PC-3 (cell line): ENCODE measurements around the gene HECTD1. TPM values are rescaled to one million over a fixed set of nuclear protein-coding genes. Genes with fewer than 3 reads are reported as not detected.

Experiments used
- ATAC-seq: fragments of 200-7000 bp; cut with Tn5 transposase; 2 replicates; pipeline ENCODE4 v1.9.1; 2020; ENCODE audit warnings: mild to moderate bottlenecking, moderate library complexity
- BruUV-seq: library from RNA; stranded (reverse); fragments of 400-500 nt; replicated peaks from 2 replicates; lab custom pipeline; 2021; lab: Mats Ljungman, UMichigan
- CTCF ChIA-PET: fragments of 300-600 bp; sonication (Branson Sonifier 250); formaldehyde crosslinking; loops from one replicate; lab custom pipeline; 2022; ENCODE audit warnings: antibody characterized with exemption; lab: Charles Lee
- POLR2A ChIA-PET: fragments of 300-600 bp; sonication (Branson Sonifier 250); formaldehyde crosslinking; loops from one replicate; lab custom pipeline; 2022; ENCODE audit warnings: antibody characterized with exemption; ENCODE audit not compliant: unreplicated experiment; lab: Charles Lee
- DNase-seq: peaks from one replicate; pipeline ENCODE4 v3.0.0-alpha.2; 2015
- H2AFZ ChIP-seq: fragments of 300-600 bp; sonication (generic); 2 replicates; pipeline ENCODE4 v1.6.0; 2016; ENCODE audit warnings: antibody characterized with exemption, low read length
- H3F3A ChIP-seq: fragments of 300-600 bp; sonication (generic); one replicate; pipeline ENCODE4 v1.6.0; 2017; ENCODE audit warnings: antibody characterized with exemption, low read length, control low read depth, mild to moderate bottlenecking; ENCODE audit not compliant: unreplicated experiment
- H3K27ac ChIP-seq: fragments of 300-600 bp; sonication (generic); 2 replicates; pipeline ENCODE4 v1.5.1; 2016; ENCODE audit warnings: mild to moderate bottlenecking, low read length
- H3K27me3 ChIP-seq: fragments of 300-600 bp; sonication (generic); 2 replicates; pipeline ENCODE4 v1.6.1; 2016; ENCODE audit warnings: low read length, mixed read lengths
- H3K36me3 ChIP-seq: fragments of 300-600 bp; sonication (generic); 2 replicates; pipeline ENCODE4 v1.6.1; 2016; ENCODE audit warnings: low read depth, mixed run types, low read length, mixed read lengths
- H3K4me1 ChIP-seq: fragments of 300-600 bp; sonication (generic); 2 replicates; pipeline ENCODE4 v1.5.1; 2016; ENCODE audit warnings: low read length; ENCODE audit not compliant: insufficient read depth
- H3K4me2 ChIP-seq: fragments of 300-600 bp; sonication (generic); 2 replicates; pipeline ENCODE4 v1.6.0; 2016; ENCODE audit warnings: low read length
- H3K4me3 ChIP-seq: fragments of 300-600 bp; sonication (generic); 2 replicates; pipeline ENCODE4 v1.5.1; 2016; ENCODE audit warnings: mild to moderate bottlenecking, low read length, mixed read lengths
- H3K79me2 ChIP-seq: fragments of 300-600 bp; sonication (generic); 2 replicates; pipeline ENCODE4 v1.6.1; 2017; ENCODE audit warnings: low read length, mixed read lengths
- H3K9ac ChIP-seq: fragments of 300-600 bp; sonication (generic); 2 replicates; pipeline ENCODE4 v1.6.0; 2016; ENCODE audit warnings: mild to moderate bottlenecking, low read length
- H3K9me2 ChIP-seq: fragments of 300-600 bp; sonication (generic); replicated peaks from 2 replicates; pipeline ENCODE4 v1.6.1; 2016; ENCODE audit warnings: mixed run types, low read length, mixed read lengths
- H3K9me3 ChIP-seq: fragments of 300-600 bp; sonication (generic); 2 replicates; pipeline ENCODE4 v1.6.1; 2016; ENCODE audit warnings: low read length, mixed read lengths
- H4K20me1 ChIP-seq: fragments of 300-600 bp; sonication (generic); 2 replicates; pipeline ENCODE4 v1.6.1; 2016; ENCODE audit warnings: low read length, mixed read lengths
- EZH2 ChIP-seq: fragments of 300-600 bp; sonication (generic); IDR thresholded peaks from one replicate; pipeline ENCODE4 v1.6.1; 2017; ENCODE audit warnings: antibody characterized with exemption, mild to moderate bottlenecking, low read length; ENCODE audit not compliant: unreplicated experiment
- EZH2phosphoT487 ChIP-seq: fragments of 300-600 bp; sonication (generic); IDR thresholded peaks from 2 replicates; pipeline ENCODE4 v1.6.1; 2018; ENCODE audit warnings: mild to moderate bottlenecking, antibody characterized with exemption, low read length, borderline replicate concordance
- intact Hi-C: fragments of 100-400 bp; cut with micrococcal nuclease; formaldehyde crosslinking; loops from 2 replicates; pipeline ENCODE4 v1.9.0; 2023
- total RNA-seq: library from RNA; depleted of rRNA; stranded (reverse); fragments of >200 nt; gene quantifications from 2 replicates; pipeline ENCODE4 v1.2.3, GENCODE V29; 2014
- TF ChIP-seq, protein P1 (sequence below): fragments of 300-600 bp; sonication (generic); conservative IDR thresholded peaks from 2 replicates; pipeline ENCODE4 v1.5.1; 2017; ENCODE audit warnings: antibody characterized with exemption, low read depth, mild to moderate bottlenecking, low read length

Gene HECTD1
- total RNA-seq, 1 experiment from 2014 or later, result 152 TPM

DNA sequence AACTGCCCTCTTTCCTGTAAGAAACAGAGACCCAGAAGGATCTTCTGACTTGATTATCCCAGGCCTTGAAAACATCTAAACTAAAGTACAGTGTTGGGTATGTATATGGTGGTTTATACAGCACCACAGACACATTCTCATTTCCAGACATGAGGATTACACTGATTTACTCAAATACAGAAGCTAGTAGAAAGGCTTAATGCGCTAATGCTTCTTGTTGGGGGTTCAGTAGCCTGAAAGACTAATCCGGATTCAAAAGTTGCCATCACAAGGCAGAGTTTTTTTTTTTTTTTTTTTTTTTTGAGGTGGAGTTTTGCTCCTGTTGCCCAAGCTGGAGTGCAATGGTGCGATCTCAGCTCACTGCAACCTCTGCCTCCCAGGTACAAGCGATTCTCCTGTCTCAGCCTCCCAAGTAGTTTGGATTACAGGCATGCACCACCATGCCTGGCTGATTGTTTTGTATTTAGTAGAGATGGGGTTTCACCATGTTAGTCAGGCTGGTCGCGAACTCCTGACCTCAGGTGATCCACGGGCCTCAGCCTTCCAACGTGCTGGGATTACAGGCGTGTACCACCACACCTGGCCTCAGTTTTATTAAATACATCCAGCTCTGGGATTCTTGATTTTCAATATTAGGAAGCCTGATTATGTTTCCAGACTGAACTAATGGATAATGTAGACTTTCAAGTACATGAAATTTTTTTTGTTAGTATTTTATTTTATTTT lies 46.3 kb upstream of the HECTD1 start:
- POLR2A ChIA-PET, result no interaction called here

DNA sequence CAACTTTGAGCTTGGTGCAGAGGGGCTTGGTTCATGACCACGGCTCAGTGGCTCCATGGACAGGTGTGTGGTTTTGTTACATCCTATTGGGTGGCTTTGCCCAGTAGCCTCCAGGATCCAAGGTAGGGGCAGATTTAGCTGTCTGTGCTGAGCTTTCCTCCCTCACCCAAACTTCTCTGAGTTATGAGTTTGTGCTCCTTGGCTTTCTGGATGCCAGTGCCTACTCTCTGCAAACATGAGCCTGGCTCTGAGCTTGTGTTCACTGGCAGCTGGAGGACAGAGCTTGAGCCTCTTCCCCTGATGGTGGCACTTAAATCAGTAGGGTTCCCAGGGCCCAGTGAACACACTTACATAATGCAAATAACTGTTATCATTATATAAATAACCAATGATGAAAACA lies 45.3 kb upstream of the HECTD1 start:
- intact Hi-C loops, result no loop called here
- CTCF ChIA-PET, result no interaction called here
- H3K27ac ChIP-seq, result no peak overlapping the region

More for the DNA sequence above, 46.3 kb upstream of the HECTD1 start:
- Histone ChIP-seq H3K4me3 (no peak overlapping the region), H3K27ac (no peak overlapping the region), H2AFZ (no peak overlapping the region), H3K4me2 (no peak overlapping the region), H3F3A (no peaks in the 10 kb centered on the region), H3K4me1 (peaks cover 6% of the 10 kb centered on the region; the same call in 1 of the 2 replicates), H4K20me1 (no peaks in the 10 kb centered on the region), H3K9me2 (no peaks in the 10 kb centered on the region), H3K36me3 (no peaks in the 10 kb centered on the region), H3K27me3 (no peaks in the 10 kb centered on the region), H3K79me2 (no peaks in the 10 kb centered on the region), H3K9me3 (no peaks in the 10 kb centered on the region), H3K9ac (no peak overlapping the region)
- ATAC-seq, result no peak
- no peak for DNase-seq
- intact Hi-C loops, result no loop called here
- no TSS peak for BruUV-seq
- TF ChIP-seq, protein P1, sequence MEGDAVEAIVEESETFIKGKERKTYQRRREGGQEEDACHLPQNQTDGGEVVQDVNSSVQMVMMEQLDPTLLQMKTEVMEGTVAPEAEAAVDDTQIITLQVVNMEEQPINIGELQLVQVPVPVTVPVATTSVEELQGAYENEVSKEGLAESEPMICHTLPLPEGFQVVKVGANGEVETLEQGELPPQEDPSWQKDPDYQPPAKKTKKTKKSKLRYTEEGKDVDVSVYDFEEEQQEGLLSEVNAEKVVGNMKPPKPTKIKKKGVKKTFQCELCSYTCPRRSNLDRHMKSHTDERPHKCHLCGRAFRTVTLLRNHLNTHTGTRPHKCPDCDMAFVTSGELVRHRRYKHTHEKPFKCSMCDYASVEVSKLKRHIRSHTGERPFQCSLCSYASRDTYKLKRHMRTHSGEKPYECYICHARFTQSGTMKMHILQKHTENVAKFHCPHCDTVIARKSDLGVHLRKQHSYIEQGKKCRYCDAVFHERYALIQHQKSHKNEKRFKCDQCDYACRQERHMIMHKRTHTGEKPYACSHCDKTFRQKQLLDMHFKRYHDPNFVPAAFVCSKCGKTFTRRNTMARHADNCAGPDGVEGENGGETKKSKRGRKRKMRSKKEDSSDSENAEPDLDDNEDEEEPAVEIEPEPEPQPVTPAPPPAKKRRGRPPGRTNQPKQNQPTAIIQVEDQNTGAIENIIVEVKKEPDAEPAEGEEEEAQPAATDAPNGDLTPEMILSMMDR, result no peak
- TF ChIP-seq EZH2phosphoT487 (no peak), EZH2 (no peak)
- CTCF ChIA-PET, result no interaction called here

More for the DNA sequence above, 45.3 kb upstream of the HECTD1 start:
- POLR2A ChIA-PET, result interaction anchor here (0.6 kb wide), 1 partner anchor 932 kb away, joined by 4 read pairs; no protein-coding TSS in a partner anchor
- peaks cover 6% of the 10 kb centered on the region; the same call in 1 of the 2 replicates for H3K4me1 ChIP-seq
- no peak overlapping the region for H3K9ac ChIP-seq
- no peak overlapping the region for H2AFZ ChIP-seq
- DNase-seq, result no peak
- ATAC-seq, result no peak
- H3K4me2 ChIP-seq, result no peak overlapping the region
- no peaks in the 10 kb centered on the region for H3K79me2 ChIP-seq
- no peaks in the 10 kb centered on the region for H3K9me3 ChIP-seq
- H4K20me1 ChIP-seq, result no peaks in the 10 kb centered on the region
- H3K4me3 ChIP-seq, result no peak overlapping the region
- H3K36me3 ChIP-seq, result no peaks in the 10 kb centered on the region
- H3F3A ChIP-seq, result no peaks in the 10 kb centered on the region
- H3K27me3 ChIP-seq, result no peaks in the 10 kb centered on the region
- TF ChIP-seq EZH2phosphoT487 (no peak), EZH2 (no peak)
- TF ChIP-seq, protein P1, result no peak
- BruUV-seq, result no TSS peak
- H3K9me2 ChIP-seq, result no peaks in the 10 kb centered on the region
